ENCODE results near the gene STARD10.

- TF ChIP-seq ZC3H4 (CRISPR knock-in tag; IDR thresholded peaks at IDR 0.05; ENCODE audit: borderline replicate concordance) (no peak), ZFP91 (CRISPR knock-in tag; IDR thresholded peaks at IDR 0.05) (no peak), RAD51 (IDR thresholded peaks at IDR 0.05; ENCODE audit: borderline replicate concordance, low read depth) (no peak), CBFB (CRISPR knock-in tag; IDR thresholded peaks at IDR 0.05) (no peak), ZFP36 (IDR thresholded peaks at IDR 0.05; ENCODE audit: low read depth, low read length, partially characterized antibody) (no peak), TBP (optimal IDR thresholded peaks at IDR 0.05; ENCODE audit: low read depth, low read length) (no peak), ARHGAP35 (IDR thresholded peaks at IDR 0.05; ENCODE audit: partially characterized antibody) (no peak), GTF2F1 (IDR thresholded peaks at IDR 0.05; ENCODE audit: low read depth, low read length) (no peak), ZNF644 (tag; IDR thresholded peaks at IDR 0.05; ENCODE audit: low read depth) (no peak), POLR2AphosphoS5 (IDR thresholded peaks at IDR 0.05; ENCODE audit: control insufficient read depth, insufficient read depth, low read depth, low read length) (no peak)
Measured at GRCh38 chr11:72753341-72754148, 40.3 kb downstream of the STARD10 start.

Measured in K562 (cell line).